A549 (cell line): Measurements from ENCODE around the gene API5. TPM values are rescaled to one million over a fixed set of nuclear protein-coding genes. Genes with fewer than 3 reads are reported as not detected.

ENCODE experiments used
- ATAC-seq, 2 experiments: fragments of 200-7000 bp in 1 of 2; fragments of >200 bp in 1 of 2; cut with Nextera tagmentation in 1 of 2; cut with Tn5 transposase in 1 of 2; 3 replicates each; pipeline versions ENCODE4 v1.8.0 to v1.9.1; 2018 to 2020; ENCODE audit warnings: mild to moderate bottlenecking in 1 of 2, moderate library complexity in 1 of 2
- CTCF ChIA-PET: fragments of 300-600 bp; sonication (Branson Sonifier 250); formaldehyde crosslinking; extraction: SDS; loops from one replicate; lab custom pipeline; 2021; ENCODE audit warnings: antibody characterized with exemption, inconsistent platforms; lab: Yijun Ruan, JAX
- POLR2A ChIA-PET: fragments of 350-600 bp; formaldehyde crosslinking; extraction: SDS; loops from one replicate; lab custom pipeline; 2021; ENCODE audit warnings: antibody characterized with exemption, inconsistent platforms; lab: Yijun Ruan, JAX
- DNase-seq, 2 experiments: peaks; one replicate each; pipeline versions ENCODE4 v3.0.0 to v3.0.0-alpha.2; 2011 to 2016; ENCODE audit warnings: low read depth in 1 of 2, low spot score in 1 of 2
- FAIRE-seq: peaks from 2 replicates; lab custom pipeline; 2011; peaks lifted over from hg19 to GRCh38; lab: Jason Lieb, UNC
- H3K27ac ChIP-seq, 2 experiments: fragments of >200 bp; sonication (Bioruptor Twin); formaldehyde crosslinking; 3 replicates each; pipeline ENCODE4 v1.5.1; 2016 to 2017
- H3K4me1 ChIP-seq: fragments of >200 bp; sonication (Bioruptor Twin); formaldehyde crosslinking; 3 replicates; pipeline ENCODE4 v1.6.1; 2016
- H3K4me2 ChIP-seq: fragments of >200 bp; sonication (Bioruptor Twin); formaldehyde crosslinking; 3 replicates; pipeline ENCODE4 v1.6.1; 2016
- H3K4me3 ChIP-seq: fragments of >200 bp; sonication (Bioruptor Twin); formaldehyde crosslinking; 3 replicates; pipeline ENCODE4 v1.5.1; 2016
- H3K9me3 ChIP-seq: fragments of >200 bp; sonication (Bioruptor Twin); formaldehyde crosslinking; 3 replicates; pipeline ENCODE4 v1.6.1; 2016
- BHLHE40 ChIP-seq: IDR thresholded peaks from 2 replicates; pipeline ENCODE4 v1.6.1; 2012; ENCODE audit warnings: low read depth, low read length, inconsistent platforms
- CHD4 ChIP-seq: fragments of 200-600 bp; sonication (generic); IDR thresholded peaks from 2 replicates; pipeline ENCODE4 v1.6.1; 2016; ENCODE audit warnings: antibody characterized with exemption, mild to moderate bottlenecking, borderline replicate concordance
- EHMT2 ChIP-seq: fragments of 200-600 bp; sonication (generic); IDR thresholded peaks from 2 replicates; pipeline ENCODE4 v1.6.1; 2016; ENCODE audit warnings: antibody characterized with exemption, low read depth, mild to moderate bottlenecking, moderate library complexity
- ESRRA ChIP-seq: fragments of 150-350 bp; IDR thresholded peaks from 2 replicates; pipeline ENCODE4 v1.6.1; 2014; ENCODE audit warnings: mild to moderate bottlenecking, low read length, borderline replicate concordance
- HDAC2 ChIP-seq: fragments of 200-600 bp; sonication (generic); IDR thresholded peaks from 2 replicates; pipeline ENCODE4 v1.6.1; 2016
- JUNB ChIP-seq: fragments of >200 bp; sonication (Bioruptor Twin); formaldehyde crosslinking; IDR thresholded peaks from 2 replicates; pipeline ENCODE4 v1.6.1; 2016
- KDM1A ChIP-seq: fragments of 200-600 bp; sonication (generic); IDR thresholded peaks from 2 replicates; pipeline ENCODE4 v1.6.1; 2016; ENCODE audit warnings: low read depth, mild to moderate bottlenecking
- MAZ ChIP-seq: fragments of 150-350 bp; IDR thresholded peaks from 2 replicates; pipeline ENCODE4 v1.6.1; 2014; ENCODE audit warnings: antibody characterized with exemption, low read depth, low read length, borderline replicate concordance
- MYC ChIP-seq: IDR thresholded peaks from 2 replicates; pipeline ENCODE4 v1.6.1; 2012; ENCODE audit warnings: mild to moderate bottlenecking, inconsistent platforms, low read length, improper control_type of control experiment, borderline replicate concordance
- NPAS2 ChIP-seq: fragments of 250-450 bp; sonication (Bioruptor Pico); IDR thresholded peaks from 2 replicates; pipeline ENCODE4 v1.8.0; 2022; ENCODE audit warnings: mild to moderate bottlenecking, moderate library complexity, borderline replicate concordance
- NR3C1 ChIP-seq: fragments of >200 bp; sonication (Bioruptor Twin); formaldehyde crosslinking; IDR thresholded peaks from 3 replicates; pipeline ENCODE4 v1.6.1; 2017
- POLR2A ChIP-seq: IDR thresholded peaks from 2 replicates; pipeline ENCODE4 v1.6.1; 2012; ENCODE audit warnings: mild to moderate bottlenecking, low read length
- POLR2AphosphoS2 ChIP-seq: conservative IDR thresholded peaks from 2 replicates; pipeline ENCODE4 v1.6.1; 2012; ENCODE audit warnings: low read length, improper control_type of control experiment, inconsistent platforms
- RAD21 ChIP-seq, 2 experiments: fragments of >200 bp in 1 of 2; sonication (Bioruptor Twin) in 1 of 2; formaldehyde crosslinking in 1 of 2; IDR thresholded peaks in 1 of 2; conservative IDR thresholded peaks in 1 of 2; 2 replicates in 1 of 2; 3 replicates in 1 of 2; pipeline ENCODE4 v1.6.1; 2012 to 2018; ENCODE audit warnings: inconsistent platforms in 1 of 2
- RCOR1 ChIP-seq: fragments of 150-350 bp; IDR thresholded peaks from 2 replicates; pipeline ENCODE4 v1.6.1; 2014; ENCODE audit warnings: antibody characterized with exemption, low read length, low read depth
- RFX5 ChIP-seq: fragments of 450-650 bp; IDR thresholded peaks from 2 replicates; pipeline ENCODE4 v1.7.1; 2014; ENCODE audit warnings: antibody characterized with exemption, mild to moderate bottlenecking, moderate library complexity
- SMC3 ChIP-seq: fragments of >200 bp; sonication (Bioruptor Twin); formaldehyde crosslinking; IDR thresholded peaks from 3 replicates; pipeline ENCODE4 v1.6.1; 2018; ENCODE audit warnings: inconsistent platforms
- TFCP2L1 ChIP-seq: fragments of 250-450 bp; sonication (Bioruptor Pico); IDR thresholded peaks from 2 replicates; pipeline ENCODE4 v1.5.0; 2021; ENCODE audit warnings: mild to moderate bottlenecking
- TP53 ChIP-seq: fragments of 250-450 bp; sonication (Bioruptor Pico); IDR thresholded peaks from 2 replicates; pipeline ENCODE4 v1.5.0; 2021; ENCODE audit warnings: mild to moderate bottlenecking, moderate library complexity
- ZNF302 ChIP-seq: fragments of 250-450 bp; sonication (Bioruptor Pico); IDR thresholded peaks from 2 replicates; pipeline ENCODE4 v1.9.0; 2021; ENCODE audit warnings: inconsistent platforms, mild to moderate bottlenecking, moderate library complexity
- ZSCAN20 ChIP-seq: fragments of 250-450 bp; sonication (Bioruptor Pico); IDR thresholded peaks from 2 replicates; pipeline ENCODE4 v1.8.0; 2022; ENCODE audit warnings: mild to moderate bottlenecking, moderate library complexity
- WGBS: methylation state at CpG from one replicate; pipeline ENCODE4 v1.1.6; 2017; ENCODE audit errors: missing lambda C conversion rate; 5-methylcytosine and 5-hydroxymethylcytosine counted together
- polyA plus RNA-seq, 4 experiments: library from polyadenylated mRNA; depleted of rRNA in 3 of 4; stranded (reverse); fragments of >200 nt; fragmentation: RNase III in 1 of 4; extraction: RNeasy Plus Mini Kit Qiagen cat#74134 plus additional on column Dnase treatment in 1 of 4; gene quantifications; 2 replicates in 3 of 4; 3 replicates in 1 of 4; pipeline ENCODE4 v1.2.3, GENCODE V29; 2011 to 2017
- TF ChIP-seq, protein P1 (sequence below): fragments of >200 bp; sonication (Bioruptor Twin); formaldehyde crosslinking; IDR thresholded peaks from 3 replicates; pipeline ENCODE4 v1.5.1; 2016
- TF ChIP-seq, protein P2 (sequence below): IDR thresholded peaks from 2 replicates; pipeline ENCODE4 v1.6.1; 2012; ENCODE audit warnings: low read depth, borderline replicate concordance
- TF ChIP-seq, protein P3 (sequence below): fragments of >200 bp; sonication (Bioruptor Twin); formaldehyde crosslinking; IDR thresholded peaks from 3 replicates; pipeline ENCODE4 v1.6.1; 2016
- TF ChIP-seq, protein P4 (sequence below): fragments of 450-650 bp; IDR thresholded peaks from 2 replicates; pipeline ENCODE4 v1.6.1; 2014; ENCODE audit warnings: antibody characterized with exemption

Gene API5
- polyA plus RNA-seq, 2 of the 4 experiments (the other 2 are of a cell fraction), result 87.7 to 127 TPM

DNA sequence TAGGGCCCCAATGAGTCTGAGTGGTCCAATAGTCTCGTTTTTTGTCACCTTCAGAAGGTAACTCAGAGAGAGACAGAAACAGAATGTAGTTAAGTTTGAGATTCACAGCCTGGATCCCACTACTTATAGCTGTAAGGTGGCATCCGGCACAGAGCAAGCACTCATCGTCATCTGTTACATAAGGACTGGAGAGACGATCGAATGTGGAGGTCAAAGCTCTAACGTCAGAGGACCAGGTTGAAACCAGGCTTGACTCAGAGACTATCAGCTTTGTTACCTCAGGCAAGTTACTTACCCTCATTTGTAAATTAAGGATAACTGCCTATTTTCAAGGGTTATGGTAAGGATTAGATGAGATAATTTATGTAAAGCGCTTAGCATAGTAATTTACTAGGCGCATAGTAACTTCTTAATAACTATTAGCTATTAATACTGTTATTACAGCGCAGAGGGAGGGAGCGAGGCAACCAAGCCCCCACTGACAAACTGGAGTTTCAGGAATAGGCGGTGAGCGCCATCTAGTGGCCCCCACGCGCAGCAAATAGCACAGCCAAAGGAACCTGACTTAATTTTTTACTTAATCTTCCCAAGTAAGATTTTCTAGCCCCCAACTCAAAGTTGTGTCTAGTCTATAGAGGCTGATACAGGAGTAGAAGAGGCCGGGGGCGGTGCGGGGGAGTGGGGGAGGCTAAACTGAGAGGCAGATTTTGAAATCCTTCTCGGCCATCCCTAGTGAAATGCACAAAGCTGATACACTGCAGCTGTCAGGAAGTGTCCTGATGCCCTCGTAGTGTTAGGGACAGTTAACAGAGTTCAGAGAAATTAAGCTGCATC lies 29.0 kb upstream of the API5 start:
- FAIRE-seq (no peak), DNase-seq (peak; percentile 25 to 40), ATAC-seq (peak; percentile 62 to 80; a peak in 4 of 6 replicates)
- TF ChIP-seq RAD21 (conservative IDR thresholded peaks at IDR 0.05 in 1 of 2, IDR thresholded peaks at IDR 0.05 in 1 of 2) (peak; percentile 75 to 80), MYC (no peak), TFCP2L1 (no peak), SMC3 (peak; percentile 59), RFX5 (no peak)
- TF ChIP-seq, protein P1, sequence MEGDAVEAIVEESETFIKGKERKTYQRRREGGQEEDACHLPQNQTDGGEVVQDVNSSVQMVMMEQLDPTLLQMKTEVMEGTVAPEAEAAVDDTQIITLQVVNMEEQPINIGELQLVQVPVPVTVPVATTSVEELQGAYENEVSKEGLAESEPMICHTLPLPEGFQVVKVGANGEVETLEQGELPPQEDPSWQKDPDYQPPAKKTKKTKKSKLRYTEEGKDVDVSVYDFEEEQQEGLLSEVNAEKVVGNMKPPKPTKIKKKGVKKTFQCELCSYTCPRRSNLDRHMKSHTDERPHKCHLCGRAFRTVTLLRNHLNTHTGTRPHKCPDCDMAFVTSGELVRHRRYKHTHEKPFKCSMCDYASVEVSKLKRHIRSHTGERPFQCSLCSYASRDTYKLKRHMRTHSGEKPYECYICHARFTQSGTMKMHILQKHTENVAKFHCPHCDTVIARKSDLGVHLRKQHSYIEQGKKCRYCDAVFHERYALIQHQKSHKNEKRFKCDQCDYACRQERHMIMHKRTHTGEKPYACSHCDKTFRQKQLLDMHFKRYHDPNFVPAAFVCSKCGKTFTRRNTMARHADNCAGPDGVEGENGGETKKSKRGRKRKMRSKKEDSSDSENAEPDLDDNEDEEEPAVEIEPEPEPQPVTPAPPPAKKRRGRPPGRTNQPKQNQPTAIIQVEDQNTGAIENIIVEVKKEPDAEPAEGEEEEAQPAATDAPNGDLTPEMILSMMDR, result peak; percentile 83
- TF ChIP-seq, protein P2, sequence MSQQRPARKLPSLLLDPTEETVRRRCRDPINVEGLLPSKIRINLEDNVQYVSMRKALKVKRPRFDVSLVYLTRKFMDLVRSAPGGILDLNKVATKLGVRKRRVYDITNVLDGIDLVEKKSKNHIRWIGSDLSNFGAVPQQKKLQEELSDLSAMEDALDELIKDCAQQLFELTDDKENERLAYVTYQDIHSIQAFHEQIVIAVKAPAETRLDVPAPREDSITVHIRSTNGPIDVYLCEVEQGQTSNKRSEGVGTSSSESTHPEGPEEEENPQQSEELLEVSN, result no peak
- H3K4me1 ChIP-seq, result no peaks in the 10 kb centered on the region
- H3K4me3 ChIP-seq, result no peak overlapping the region
- no peaks in the 10 kb centered on the region for H3K9me3 ChIP-seq
- 6% methylated on average over 19 of the region's 19 CpGs for WGBS
- no peak overlapping the region for H3K27ac ChIP-seq
- peak overlapping the region; percentile 52; the same call in 2 of the 3 replicates for H3K4me2 ChIP-seq
- ChIA-PET POLR2A (no interaction called here), CTCF (interaction anchor here (0.6 to 3.0 kb wide), 24 partner anchors 9 to 1822 kb away, joined by 3 to 26 read pairs (median 4); partner anchors contain the start of gene LRRC4C)

DNA sequence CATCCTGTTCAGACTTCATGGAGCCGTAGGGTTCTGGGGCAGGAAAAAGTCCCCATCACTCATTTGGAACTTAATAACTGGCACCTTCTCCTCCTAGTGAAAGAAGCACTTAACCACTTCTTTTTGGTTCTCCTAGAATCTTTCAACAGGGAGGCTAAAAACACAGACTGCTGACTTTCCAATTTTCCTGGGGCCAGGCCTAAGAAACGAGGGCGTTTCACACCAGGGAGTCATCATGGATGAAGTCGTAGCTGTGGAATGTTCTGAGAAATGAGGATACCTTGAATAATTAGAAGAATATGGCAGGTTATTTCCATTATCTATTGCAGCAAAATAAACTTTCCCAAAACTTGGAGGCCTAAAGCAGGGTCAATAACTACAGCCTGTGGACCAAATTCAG lies 26.0 kb upstream of the API5 start:
- ATAC-seq (no peak), FAIRE-seq (no peak), DNase-seq (no peak)
- 20% methylated on average over 4 of the region's 4 CpGs for WGBS
- Histone ChIP-seq H3K4me3 (no peak overlapping the region), H3K4me2 (no peak overlapping the region), H3K4me1 (no peaks in the 10 kb centered on the region), H3K27ac (no peak overlapping the region), H3K9me3 (no peaks in the 10 kb centered on the region)
- CTCF ChIA-PET, result interaction anchor here (1.3 to 1.4 kb wide), 2 partner anchors 9 to 16 kb away, joined by 3 read pairs; no protein-coding TSS in a partner anchor
- POLR2A ChIA-PET, result no interaction called here
- no peak for TF ChIP-seq KDM1A
- TF ChIP-seq POLR2AphosphoS2, result no peak
- TF ChIP-seq MAZ, result no peak
- no peak for TF ChIP-seq ZSCAN20 (CRISPR knock-in tag)
- TF ChIP-seq HDAC2, result no peak
- no peak for TF ChIP-seq TP53 (CRISPR knock-in tag)
- no peak for TF ChIP-seq ESRRA
- TF ChIP-seq MYC, result no peak

DNA sequence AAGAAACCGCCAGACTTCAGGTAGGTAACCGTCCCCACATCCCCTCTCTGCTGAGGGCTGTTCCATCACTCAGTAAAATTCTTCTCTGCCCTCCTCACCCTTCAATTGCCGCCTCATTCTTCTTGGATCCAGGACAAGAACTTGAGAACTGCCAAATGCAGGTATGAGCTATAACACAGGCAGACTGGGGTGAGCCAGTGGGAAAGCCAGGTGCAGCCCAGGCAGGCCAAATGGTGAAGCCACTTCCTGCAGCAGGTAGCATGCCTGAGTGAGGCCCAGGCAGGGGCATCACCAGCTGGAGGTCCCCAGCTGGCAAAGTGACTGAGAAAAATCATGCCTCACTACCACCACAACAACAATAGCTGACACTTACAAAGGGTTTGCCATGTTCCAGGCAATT lies 22.4 kb upstream of the API5 start:
- WGBS, result 8% methylated on average over 3 of the region's 3 CpGs
- ChIA-PET CTCF (interaction anchor here (0.9 kb wide), 1 partner anchor 10 kb away, joined by 3 read pairs; no protein-coding TSS in a partner anchor), POLR2A (no interaction called here)
- H3K4me3 ChIP-seq, result no peak overlapping the region
- TF ChIP-seq, protein P3, sequence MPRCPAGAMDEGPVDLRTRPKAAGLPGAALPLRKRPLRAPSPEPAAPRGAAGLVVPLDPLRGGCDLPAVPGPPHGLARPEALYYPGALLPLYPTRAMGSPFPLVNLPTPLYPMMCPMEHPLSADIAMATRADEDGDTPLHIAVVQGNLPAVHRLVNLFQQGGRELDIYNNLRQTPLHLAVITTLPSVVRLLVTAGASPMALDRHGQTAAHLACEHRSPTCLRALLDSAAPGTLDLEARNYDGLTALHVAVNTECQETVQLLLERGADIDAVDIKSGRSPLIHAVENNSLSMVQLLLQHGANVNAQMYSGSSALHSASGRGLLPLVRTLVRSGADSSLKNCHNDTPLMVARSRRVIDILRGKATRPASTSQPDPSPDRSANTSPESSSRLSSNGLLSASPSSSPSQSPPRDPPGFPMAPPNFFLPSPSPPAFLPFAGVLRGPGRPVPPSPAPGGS, result no peak
- TF ChIP-seq, protein P4, sequence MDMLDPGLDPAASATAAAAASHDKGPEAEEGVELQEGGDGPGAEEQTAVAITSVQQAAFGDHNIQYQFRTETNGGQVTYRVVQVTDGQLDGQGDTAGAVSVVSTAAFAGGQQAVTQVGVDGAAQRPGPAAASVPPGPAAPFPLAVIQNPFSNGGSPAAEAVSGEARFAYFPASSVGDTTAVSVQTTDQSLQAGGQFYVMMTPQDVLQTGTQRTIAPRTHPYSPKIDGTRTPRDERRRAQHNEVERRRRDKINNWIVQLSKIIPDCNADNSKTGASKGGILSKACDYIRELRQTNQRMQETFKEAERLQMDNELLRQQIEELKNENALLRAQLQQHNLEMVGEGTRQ, result no peak
- TF ChIP-seq NPAS2, result no peak
- TF ChIP-seq, protein P1, result no peak
- no peak for TF ChIP-seq JUNB
- no peak for TF ChIP-seq RCOR1
- TF ChIP-seq CHD4, result no peak
- TF ChIP-seq ZNF302, result no peak
- no peak for TF ChIP-seq HDAC2
- no peak for TF ChIP-seq NR3C1
- no peak for TF ChIP-seq BHLHE40
- TF ChIP-seq EHMT2, result no peak
- no peak for TF ChIP-seq POLR2A
- DNase-seq, result no peak
- no peak for FAIRE-seq
- ATAC-seq, result no peak
- no peak overlapping the region for H3K27ac ChIP-seq
- no peaks in the 10 kb centered on the region for H3K4me1 ChIP-seq
- 0 out of 3 replicates have a peak, but pooled peaks cover 3% of the 10 kb centered on the region for H3K9me3 ChIP-seq
- H3K4me2 ChIP-seq, result no peak overlapping the region; the same call in 2 of the 3 replicates
